Measurements from ENCODE around the gene IGDCC3. TPM values are rescaled to one million over a fixed set of nuclear protein-coding genes. Genes with fewer than 3 reads are reported as not detected.

Gene IGDCC3
- total and polyA plus RNA-seq, 2 of the 8 experiments (the other 6 are each of a cell fraction or from before 2014, with no cell fraction given), result 26.8 to 45.7 TPM

DNA sequence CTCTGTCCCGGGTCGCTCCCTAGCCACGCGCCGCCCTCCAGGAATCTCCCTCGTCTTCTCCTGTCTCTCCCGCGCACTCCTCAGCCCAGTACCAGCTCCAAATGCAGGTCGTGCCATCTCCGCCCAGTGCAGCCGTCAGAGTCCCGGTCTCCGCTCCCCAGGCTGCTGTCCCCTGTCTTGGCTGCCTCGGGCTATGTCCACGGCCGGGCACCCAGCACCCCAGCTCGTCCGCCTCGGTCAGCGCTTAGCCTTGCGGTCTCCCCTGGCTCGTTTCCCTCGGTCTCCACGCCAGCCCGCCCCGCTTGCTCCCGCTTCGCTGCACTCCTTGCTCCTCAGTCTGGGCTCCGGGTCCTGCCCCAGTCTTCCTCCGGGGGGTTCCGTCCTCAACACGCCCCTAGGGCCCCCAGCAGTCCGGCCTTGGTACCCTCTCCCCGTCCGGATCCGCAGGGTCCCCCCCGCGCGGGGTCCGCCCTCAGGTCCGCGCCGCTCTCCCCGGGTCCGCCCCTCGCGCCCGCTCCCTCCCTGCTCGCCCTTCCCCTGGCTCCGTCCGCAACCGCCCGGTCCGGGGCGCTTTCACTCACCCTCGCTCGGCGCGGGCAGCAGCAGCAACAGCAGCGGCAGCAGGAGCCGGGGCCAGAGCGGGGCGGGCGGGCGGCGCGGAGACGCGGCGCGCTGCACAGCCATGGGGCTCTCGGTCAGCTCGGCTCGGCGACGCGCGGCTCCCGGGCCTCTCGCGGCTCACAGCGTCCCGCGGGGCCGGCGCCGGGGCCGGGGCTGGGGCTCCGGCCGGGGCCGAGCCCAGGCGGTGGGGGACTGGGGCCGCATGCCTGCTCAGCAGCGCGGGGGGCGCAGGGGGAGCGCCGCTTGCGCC lies 462 bp downstream of the IGDCC3 start (continued):
- TF ChIP-seq, protein P1, sequence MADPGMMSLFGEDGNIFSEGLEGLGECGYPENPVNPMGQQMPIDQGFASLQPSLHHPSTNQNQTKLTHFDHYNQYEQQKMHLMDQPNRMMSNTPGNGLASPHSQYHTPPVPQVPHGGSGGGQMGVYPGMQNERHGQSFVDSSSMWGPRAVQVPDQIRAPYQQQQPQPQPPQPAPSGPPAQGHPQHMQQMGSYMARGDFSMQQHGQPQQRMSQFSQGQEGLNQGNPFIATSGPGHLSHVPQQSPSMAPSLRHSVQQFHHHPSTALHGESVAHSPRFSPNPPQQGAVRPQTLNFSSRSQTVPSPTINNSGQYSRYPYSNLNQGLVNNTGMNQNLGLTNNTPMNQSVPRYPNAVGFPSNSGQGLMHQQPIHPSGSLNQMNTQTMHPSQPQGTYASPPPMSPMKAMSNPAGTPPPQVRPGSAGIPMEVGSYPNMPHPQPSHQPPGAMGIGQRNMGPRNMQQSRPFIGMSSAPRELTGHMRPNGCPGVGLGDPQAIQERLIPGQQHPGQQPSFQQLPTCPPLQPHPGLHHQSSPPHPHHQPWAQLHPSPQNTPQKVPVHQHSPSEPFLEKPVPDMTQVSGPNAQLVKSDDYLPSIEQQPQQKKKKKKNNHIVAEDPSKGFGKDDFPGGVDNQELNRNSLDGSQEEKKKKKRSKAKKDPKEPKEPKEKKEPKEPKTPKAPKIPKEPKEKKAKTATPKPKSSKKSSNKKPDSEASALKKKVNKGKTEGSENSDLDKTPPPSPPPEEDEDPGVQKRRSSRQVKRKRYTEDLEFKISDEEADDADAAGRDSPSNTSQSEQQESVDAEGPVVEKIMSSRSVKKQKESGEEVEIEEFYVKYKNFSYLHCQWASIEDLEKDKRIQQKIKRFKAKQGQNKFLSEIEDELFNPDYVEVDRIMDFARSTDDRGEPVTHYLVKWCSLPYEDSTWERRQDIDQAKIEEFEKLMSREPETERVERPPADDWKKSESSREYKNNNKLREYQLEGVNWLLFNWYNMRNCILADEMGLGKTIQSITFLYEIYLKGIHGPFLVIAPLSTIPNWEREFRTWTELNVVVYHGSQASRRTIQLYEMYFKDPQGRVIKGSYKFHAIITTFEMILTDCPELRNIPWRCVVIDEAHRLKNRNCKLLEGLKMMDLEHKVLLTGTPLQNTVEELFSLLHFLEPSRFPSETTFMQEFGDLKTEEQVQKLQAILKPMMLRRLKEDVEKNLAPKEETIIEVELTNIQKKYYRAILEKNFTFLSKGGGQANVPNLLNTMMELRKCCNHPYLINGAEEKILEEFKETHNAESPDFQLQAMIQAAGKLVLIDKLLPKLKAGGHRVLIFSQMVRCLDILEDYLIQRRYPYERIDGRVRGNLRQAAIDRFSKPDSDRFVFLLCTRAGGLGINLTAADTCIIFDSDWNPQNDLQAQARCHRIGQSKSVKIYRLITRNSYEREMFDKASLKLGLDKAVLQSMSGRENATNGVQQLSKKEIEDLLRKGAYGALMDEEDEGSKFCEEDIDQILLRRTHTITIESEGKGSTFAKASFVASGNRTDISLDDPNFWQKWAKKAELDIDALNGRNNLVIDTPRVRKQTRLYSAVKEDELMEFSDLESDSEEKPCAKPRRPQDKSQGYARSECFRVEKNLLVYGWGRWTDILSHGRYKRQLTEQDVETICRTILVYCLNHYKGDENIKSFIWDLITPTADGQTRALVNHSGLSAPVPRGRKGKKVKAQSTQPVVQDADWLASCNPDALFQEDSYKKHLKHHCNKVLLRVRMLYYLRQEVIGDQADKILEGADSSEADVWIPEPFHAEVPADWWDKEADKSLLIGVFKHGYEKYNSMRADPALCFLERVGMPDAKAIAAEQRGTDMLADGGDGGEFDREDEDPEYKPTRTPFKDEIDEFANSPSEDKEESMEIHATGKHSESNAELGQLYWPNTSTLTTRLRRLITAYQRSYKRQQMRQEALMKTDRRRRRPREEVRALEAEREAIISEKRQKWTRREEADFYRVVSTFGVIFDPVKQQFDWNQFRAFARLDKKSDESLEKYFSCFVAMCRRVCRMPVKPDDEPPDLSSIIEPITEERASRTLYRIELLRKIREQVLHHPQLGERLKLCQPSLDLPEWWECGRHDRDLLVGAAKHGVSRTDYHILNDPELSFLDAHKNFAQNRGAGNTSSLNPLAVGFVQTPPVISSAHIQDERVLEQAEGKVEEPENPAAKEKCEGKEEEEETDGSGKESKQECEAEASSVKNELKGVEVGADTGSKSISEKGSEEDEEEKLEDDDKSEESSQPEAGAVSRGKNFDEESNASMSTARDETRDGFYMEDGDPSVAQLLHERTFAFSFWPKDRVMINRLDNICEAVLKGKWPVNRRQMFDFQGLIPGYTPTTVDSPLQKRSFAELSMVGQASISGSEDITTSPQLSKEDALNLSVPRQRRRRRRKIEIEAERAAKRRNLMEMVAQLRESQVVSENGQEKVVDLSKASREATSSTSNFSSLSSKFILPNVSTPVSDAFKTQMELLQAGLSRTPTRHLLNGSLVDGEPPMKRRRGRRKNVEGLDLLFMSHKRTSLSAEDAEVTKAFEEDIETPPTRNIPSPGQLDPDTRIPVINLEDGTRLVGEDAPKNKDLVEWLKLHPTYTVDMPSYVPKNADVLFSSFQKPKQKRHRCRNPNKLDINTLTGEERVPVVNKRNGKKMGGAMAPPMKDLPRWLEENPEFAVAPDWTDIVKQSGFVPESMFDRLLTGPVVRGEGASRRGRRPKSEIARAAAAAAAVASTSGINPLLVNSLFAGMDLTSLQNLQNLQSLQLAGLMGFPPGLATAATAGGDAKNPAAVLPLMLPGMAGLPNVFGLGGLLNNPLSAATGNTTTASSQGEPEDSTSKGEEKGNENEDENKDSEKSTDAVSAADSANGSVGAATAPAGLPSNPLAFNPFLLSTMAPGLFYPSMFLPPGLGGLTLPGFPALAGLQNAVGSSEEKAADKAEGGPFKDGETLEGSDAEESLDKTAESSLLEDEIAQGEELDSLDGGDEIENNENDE (IDR thresholded peaks at IDR 0.05; ENCODE audit: insufficient replicate concordance, low read length), result no peak
- TF ChIP-seq, protein P2, sequence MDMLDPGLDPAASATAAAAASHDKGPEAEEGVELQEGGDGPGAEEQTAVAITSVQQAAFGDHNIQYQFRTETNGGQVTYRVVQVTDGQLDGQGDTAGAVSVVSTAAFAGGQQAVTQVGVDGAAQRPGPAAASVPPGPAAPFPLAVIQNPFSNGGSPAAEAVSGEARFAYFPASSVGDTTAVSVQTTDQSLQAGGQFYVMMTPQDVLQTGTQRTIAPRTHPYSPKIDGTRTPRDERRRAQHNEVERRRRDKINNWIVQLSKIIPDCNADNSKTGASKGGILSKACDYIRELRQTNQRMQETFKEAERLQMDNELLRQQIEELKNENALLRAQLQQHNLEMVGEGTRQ (IDR thresholded peaks at IDR 0.05; ENCODE audit: low read length), result no peak
- no peak for TF ChIP-seq GTF2F1 (IDR thresholded peaks at IDR 0.05; ENCODE audit: borderline replicate concordance, low read depth, low read length)
- TF ChIP-seq RNF2 (IDR thresholded peaks at IDR 0.05; ENCODE audit: borderline replicate concordance, low read depth, low read length, missing control alignments, poor library complexity, severe bottlenecking), result peak; percentile 18
- no peak for TF ChIP-seq CTBP2 (IDR thresholded peaks at IDR 0.05; ENCODE audit: borderline replicate concordance, insufficient read depth, insufficient read length, low read length)
- TF ChIP-seq PHF8 (conservative IDR thresholded peaks at IDR 0.05; ENCODE audit: low read depth, low read length), result peak; percentile 24; the same call in 1 of the 2 replicates
- TF ChIP-seq TCF12 (IDR thresholded peaks at IDR 0.05; ENCODE audit: low read depth, low read length), result no peak

Measured in H1 (cell line).